BLaER1 (cell line): Measurements from ENCODE around the gene MAST2.

Experiments
- H3K27ac ChIP-seq: shearing (Covaris generic); formaldehyde crosslinking; 2 replicates; pipeline ENCODE4 v1.8.1; 2022
- H3K27me3 ChIP-seq: shearing (Covaris generic); formaldehyde crosslinking; 2 replicates; pipeline ENCODE4 v1.8.1; 2022
- H3K36me3 ChIP-seq: shearing (Covaris generic); formaldehyde crosslinking; 2 replicates; pipeline ENCODE4 v1.8.1; 2022
- H3K4me1 ChIP-seq: shearing (Covaris generic); formaldehyde crosslinking; 2 replicates; pipeline ENCODE4 v1.8.1; 2022
- H3K4me2 ChIP-seq: shearing (Covaris generic); formaldehyde crosslinking; 2 replicates; pipeline ENCODE4 v1.8.1; 2022
- H3K4me3 ChIP-seq: shearing (Covaris generic); formaldehyde crosslinking; 2 replicates; pipeline ENCODE4 v1.8.1; 2022
- H3K9ac ChIP-seq: shearing (Covaris generic); formaldehyde crosslinking; 2 replicates; pipeline ENCODE4 v1.8.1; 2022
- H3K9me3 ChIP-seq: shearing (Covaris generic); formaldehyde crosslinking; 2 replicates; pipeline ENCODE4 v1.8.1; 2022
- H4K20me1 ChIP-seq: shearing (Covaris generic); formaldehyde crosslinking; 2 replicates; pipeline ENCODE4 v1.8.1; 2022
- Cebpa-rat ChIP-seq: shearing (Covaris generic); IDR thresholded peaks from 2 replicates; pipeline ENCODE4 v1.8.1; 2022

Gene MAST2

GRCh38 chr1:45987204-45987603, 183.8 kb downstream of the MAST2 start:
- H3K27ac ChIP-seq = no peak overlapping the region
- H3K36me3 ChIP-seq = no peaks in the 10 kb centered on the region
- no peaks in the 10 kb centered on the region for H3K27me3 ChIP-seq
- H3K4me2 ChIP-seq = no peak overlapping the region
- H3K4me1 ChIP-seq = no peaks in the 10 kb centered on the region
- no peaks in the 10 kb centered on the region for H4K20me1 ChIP-seq
- H3K4me3 ChIP-seq = no peak overlapping the region
- H3K9ac ChIP-seq = no peak overlapping the region
- no peak for TF ChIP-seq Cebpa-rat
- H3K9me3 ChIP-seq = 0 out of 2 replicates have a peak, but pooled peaks cover 5% of the 10 kb centered on the region

- Histone ChIP-seq H3K4me1 (no peaks in the 10 kb centered on the region), H3K36me3 (no peaks in the 10 kb centered on the region), H3K27me3 (no peaks in the 10 kb centered on the region), H3K4me2 (no peak overlapping the region), H4K20me1 (no peaks in the 10 kb centered on the region), H3K27ac (no peak overlapping the region), H3K9me3 (0 out of 2 replicates have a peak, but pooled peaks cover 5% of the 10 kb centered on the region), H3K4me3 (no peak overlapping the region), H3K9ac (no peak overlapping the region)
- no peak for TF ChIP-seq Cebpa-rat
Observed at GRCh38 chr1:45989249-45989648, 185.8 kb downstream of the MAST2 start.

GRCh38 chr1:45994423-45994822, 191.0 kb downstream of the MAST2 start:
- H3K36me3 ChIP-seq = peaks cover 6% of the 10 kb centered on the region; the same call in 1 of the 2 replicates
- H3K4me1 ChIP-seq = no peaks in the 10 kb centered on the region
- H3K27ac ChIP-seq = no peak overlapping the region
- 0 out of 2 replicates have a peak, but pooled peaks cover 5% of the 10 kb centered on the region for H3K9me3 ChIP-seq
- H3K27me3 ChIP-seq = no peaks in the 10 kb centered on the region
- no peak for TF ChIP-seq Cebpa-rat
- H4K20me1 ChIP-seq = no peaks in the 10 kb centered on the region
- H3K9ac ChIP-seq = no peak overlapping the region
- H3K4me3 ChIP-seq = no peak overlapping the region
- no peak overlapping the region for H3K4me2 ChIP-seq

GRCh38 chr1:45995298-45995697, 191.9 kb downstream of the MAST2 start:
- Histone ChIP-seq H3K36me3 (peaks cover 13% of the 10 kb centered on the region; the same call in 1 of the 2 replicates), H3K4me2 (no peak overlapping the region), H3K9me3 (0 out of 2 replicates have a peak, but pooled peaks cover 5% of the 10 kb centered on the region), H3K27me3 (no peaks in the 10 kb centered on the region), H3K4me1 (no peaks in the 10 kb centered on the region), H3K4me3 (no peak overlapping the region), H3K27ac (no peak overlapping the region), H4K20me1 (no peaks in the 10 kb centered on the region), H3K9ac (no peak overlapping the region)
- no peak for TF ChIP-seq Cebpa-rat

GRCh38 chr1:45998020-45998617, 194.7 kb downstream of the MAST2 start:
- no peak for TF ChIP-seq Cebpa-rat
- H3K27ac ChIP-seq = no peak overlapping the region
- no peaks in the 10 kb centered on the region for H3K4me1 ChIP-seq
- H3K4me2 ChIP-seq = no peak overlapping the region
- no peaks in the 10 kb centered on the region for H3K9me3 ChIP-seq
- H4K20me1 ChIP-seq = no peaks in the 10 kb centered on the region
- no peak overlapping the region for H3K4me3 ChIP-seq
- no peaks in the 10 kb centered on the region for H3K27me3 ChIP-seq
- no peak overlapping the region for H3K9ac ChIP-seq
- H3K36me3 ChIP-seq = peaks cover 40% of the 10 kb centered on the region

GRCh38 chr1:45999507-45999906, 196.1 kb downstream of the MAST2 start:
- no peak for TF ChIP-seq Cebpa-rat
- no peaks in the 10 kb centered on the region for H4K20me1 ChIP-seq
- H3K4me2 ChIP-seq = no peak overlapping the region
- H3K9ac ChIP-seq = no peak overlapping the region
- H3K36me3 ChIP-seq = peaks cover 52% of the 10 kb centered on the region
- no peaks in the 10 kb centered on the region for H3K4me1 ChIP-seq
- no peak overlapping the region for H3K27ac ChIP-seq
- H3K4me3 ChIP-seq = no peak overlapping the region
- no peaks in the 10 kb centered on the region for H3K9me3 ChIP-seq
- no peaks in the 10 kb centered on the region for H3K27me3 ChIP-seq

GRCh38 chr1:46001081-46001785, 197.8 kb downstream of the MAST2 start:
- TF ChIP-seq Cebpa-rat = no peak
- H3K4me1 ChIP-seq = no peaks in the 10 kb centered on the region
- H3K36me3 ChIP-seq = peaks cover 61% of the 10 kb centered on the region
- H3K4me3 ChIP-seq = no peak overlapping the region
- H3K9ac ChIP-seq = no peak overlapping the region
- H4K20me1 ChIP-seq = no peaks in the 10 kb centered on the region
- H3K27me3 ChIP-seq = no peaks in the 10 kb centered on the region
- no peak overlapping the region for H3K27ac ChIP-seq
- H3K4me2 ChIP-seq = no peak overlapping the region
- H3K9me3 ChIP-seq = no peaks in the 10 kb centered on the region

GRCh38 chr1:46002551-46003150, 199.2 kb downstream of the MAST2 start:
- Histone ChIP-seq H3K4me1 (no peaks in the 10 kb centered on the region), H3K27me3 (no peaks in the 10 kb centered on the region), H3K4me3 (no peak overlapping the region), H3K4me2 (no peak overlapping the region), H3K36me3 (peaks cover 75% of the 10 kb centered on the region), H3K9me3 (no peaks in the 10 kb centered on the region), H4K20me1 (no peaks in the 10 kb centered on the region), H3K9ac (no peak overlapping the region), H3K27ac (no peak overlapping the region)
- no peak for TF ChIP-seq Cebpa-rat

GRCh38 chr1:46003315-46003714, 199.9 kb downstream of the MAST2 start:
- H3K9ac ChIP-seq = no peak overlapping the region
- no peak overlapping the region for H3K4me3 ChIP-seq
- peaks cover 82% of the 10 kb centered on the region for H3K36me3 ChIP-seq
- no peak for TF ChIP-seq Cebpa-rat
- H4K20me1 ChIP-seq = no peaks in the 10 kb centered on the region
- H3K4me2 ChIP-seq = no peak overlapping the region
- H3K9me3 ChIP-seq = no peaks in the 10 kb centered on the region
- no peak overlapping the region for H3K27ac ChIP-seq
- H3K4me1 ChIP-seq = no peaks in the 10 kb centered on the region
- no peaks in the 10 kb centered on the region for H3K27me3 ChIP-seq

GRCh38 chr1:46004492-46004891, 201.1 kb downstream of the MAST2 start:
- no peak for TF ChIP-seq Cebpa-rat
- Histone ChIP-seq H3K27ac (no peak overlapping the region), H3K4me3 (no peak overlapping the region), H3K9ac (no peak overlapping the region), H3K27me3 (no peaks in the 10 kb centered on the region), H3K36me3 (peaks cover 87% of the 10 kb centered on the region), H3K4me1 (no peaks in the 10 kb centered on the region), H3K4me2 (no peak overlapping the region), H3K9me3 (no peaks in the 10 kb centered on the region), H4K20me1 (no peaks in the 10 kb centered on the region)
